GM18526 (cell line): Measurements from ENCODE around the gene CATSPERB.

Experiments used
- POLR2A ChIP-seq: IDR thresholded peaks from 3 replicates; pipeline ENCODE4 v1.6.1; 2011; ENCODE audit not compliant: insufficient read length; ENCODE audit errors: extremely low read depth

CATSPERB gene, protein sequence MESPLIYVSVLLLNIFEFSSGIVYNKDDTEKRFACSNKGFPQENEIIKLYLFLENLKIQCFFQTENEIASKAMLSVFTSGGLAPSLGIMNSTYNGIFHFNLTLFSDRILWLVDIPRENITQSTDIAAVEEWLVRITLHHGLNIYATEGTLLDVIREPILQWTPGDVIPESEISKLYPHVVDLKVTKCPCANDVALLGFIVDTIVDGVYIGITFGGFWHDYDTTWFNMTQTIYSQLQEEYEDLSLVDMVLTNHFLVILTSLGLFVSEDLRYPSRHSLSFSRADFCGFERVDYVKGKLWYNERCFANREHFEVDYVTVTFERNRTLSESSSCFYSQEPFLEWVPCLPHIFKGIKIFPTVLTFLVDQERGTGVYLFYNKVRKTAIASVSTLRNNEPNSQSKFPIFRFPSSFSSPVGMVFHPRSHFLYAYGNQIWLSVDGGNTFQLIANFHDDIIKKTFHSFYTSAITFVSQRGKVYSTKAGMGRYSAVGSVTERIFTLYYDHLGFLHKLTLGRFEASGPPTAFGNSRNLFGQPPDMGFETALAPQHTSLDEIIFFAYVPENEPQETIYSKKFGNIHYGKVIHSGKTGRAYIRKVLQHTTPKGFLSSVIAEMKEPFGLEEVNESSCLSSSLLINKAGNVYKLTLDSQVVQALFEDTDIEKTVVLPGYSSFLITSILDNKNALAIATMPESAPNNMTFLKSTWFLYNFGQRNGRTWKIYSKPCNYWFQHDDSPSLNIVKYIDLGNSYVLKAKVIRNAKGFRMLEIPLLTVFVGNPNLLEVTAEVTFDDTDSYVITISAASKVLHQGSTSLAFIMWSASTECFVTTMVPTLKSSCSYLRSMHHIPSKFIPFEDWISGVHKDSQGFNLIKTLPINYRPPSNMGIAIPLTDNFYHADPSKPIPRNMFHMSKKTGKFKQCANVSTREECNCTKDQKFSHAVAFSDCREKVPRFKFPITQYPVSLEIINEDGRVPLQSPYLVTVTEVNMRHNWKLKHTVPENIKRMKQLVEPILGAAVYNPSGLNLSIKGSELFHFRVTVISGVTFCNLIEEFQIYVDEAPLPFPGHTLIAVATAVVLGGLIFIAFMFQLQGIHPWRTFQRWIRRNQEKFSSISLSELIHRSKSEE

DNA sequence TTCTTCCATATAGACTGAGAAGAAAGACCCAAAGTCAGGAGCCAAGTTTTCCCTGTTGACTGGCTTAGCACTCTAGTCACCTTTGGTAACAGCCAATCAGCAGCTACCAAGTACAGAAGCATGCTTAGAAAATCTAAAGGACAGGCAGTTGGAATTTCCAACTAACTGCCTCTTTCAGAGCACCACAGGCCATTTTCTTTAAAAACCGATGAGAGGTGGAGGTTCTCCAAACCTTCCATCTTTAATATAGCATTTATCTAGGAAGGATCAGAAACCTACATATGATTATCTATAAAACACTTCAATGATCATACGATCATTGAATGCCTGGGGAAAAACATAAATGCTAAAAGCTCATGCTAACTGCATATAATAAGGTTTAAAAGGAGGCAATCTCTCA lies at the start of gene CATSPERB:
TSS of gene CATSPERB (minus strand) at position 101 of the 400 bp plus-strand sequence. CDS start 2,607 bp downstream, outside the sequence.
- TF ChIP-seq POLR2A, result no peak

DNA sequence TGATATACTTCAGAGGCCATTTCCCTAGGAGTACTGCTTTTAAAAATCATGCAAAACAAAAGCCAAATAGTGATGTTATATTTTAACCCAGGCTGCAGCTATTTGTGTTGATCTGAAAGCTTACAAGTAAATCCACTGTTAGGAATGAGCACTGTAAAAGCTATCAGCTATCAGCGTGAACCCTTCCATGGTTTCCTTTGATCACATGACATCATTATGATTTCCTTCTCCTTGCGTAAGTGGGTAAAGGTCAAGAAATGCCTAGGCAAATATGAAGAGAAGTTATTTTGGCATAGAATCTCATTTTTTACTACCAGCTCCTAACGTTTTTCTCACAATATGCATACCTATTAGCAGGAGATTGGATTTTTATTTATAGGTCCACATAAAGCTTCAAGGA lies 48.6 kb upstream of the CATSPERB start:
- TF ChIP-seq POLR2A, result no peak

DNA sequence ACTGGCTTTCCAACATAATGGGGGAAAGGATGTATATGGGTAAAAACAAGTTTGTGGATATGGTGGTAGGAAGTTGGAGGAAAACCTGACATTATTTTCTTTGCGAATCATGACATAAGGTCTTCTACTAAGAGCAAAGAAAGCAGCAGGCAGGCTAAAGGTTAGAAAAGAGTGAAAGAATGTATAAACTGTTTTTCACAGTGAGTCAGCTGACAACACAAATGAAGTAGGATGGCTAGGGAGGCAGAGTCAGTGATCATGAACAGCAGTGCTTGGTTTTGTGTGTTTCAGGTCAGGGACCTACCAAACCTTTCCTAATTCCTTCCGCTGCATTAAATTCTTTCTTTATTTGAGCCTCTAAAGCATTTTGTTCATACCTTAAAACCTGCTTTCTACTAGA lies 46.3 kb upstream of the CATSPERB start:
- TF ChIP-seq POLR2A, result no peak

DNA sequence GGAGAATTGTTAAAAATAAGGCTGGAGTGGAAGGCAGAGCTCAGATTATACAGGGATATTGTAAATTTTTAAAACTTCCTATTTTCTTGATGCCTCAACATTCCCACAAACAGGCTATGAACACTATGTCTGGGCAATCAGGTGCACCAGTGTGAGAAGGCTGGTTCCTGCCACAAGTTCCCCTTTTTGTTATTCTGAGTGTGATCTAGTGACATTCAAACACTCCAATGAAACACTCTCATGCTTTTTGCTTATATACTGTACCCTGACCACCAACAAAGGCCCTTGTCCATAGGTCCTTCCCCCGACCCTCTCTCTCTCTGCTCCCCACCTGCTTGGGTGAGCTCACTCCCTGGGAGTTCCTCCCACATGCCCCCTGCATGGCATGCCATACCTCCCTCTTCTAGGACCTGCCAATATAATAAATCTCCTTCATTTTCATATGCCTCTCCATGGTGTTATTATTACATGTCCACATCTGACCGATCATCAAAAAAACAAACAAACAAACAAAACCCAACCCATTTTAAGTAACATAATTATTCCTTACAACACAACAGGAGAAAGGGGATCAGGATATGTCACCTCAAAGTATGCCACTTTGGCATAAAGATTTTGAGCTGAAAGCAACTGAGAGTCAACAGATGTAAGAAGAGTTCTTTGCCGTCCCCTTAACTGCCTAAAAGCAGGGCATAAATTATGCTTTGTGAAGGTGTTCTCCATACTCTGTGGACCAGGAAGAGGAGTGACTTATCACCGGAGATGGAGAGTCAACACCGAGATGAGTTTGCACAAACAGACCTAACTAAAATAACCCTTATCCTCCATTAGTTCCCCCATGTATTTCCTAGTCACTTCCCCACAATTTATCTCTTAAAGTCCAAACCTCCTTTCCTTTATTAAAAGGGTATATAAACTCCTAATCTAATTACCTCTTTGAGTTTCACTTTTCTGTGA lies 42.5 kb upstream of the CATSPERB start:
- no peak for TF ChIP-seq POLR2A

DNA sequence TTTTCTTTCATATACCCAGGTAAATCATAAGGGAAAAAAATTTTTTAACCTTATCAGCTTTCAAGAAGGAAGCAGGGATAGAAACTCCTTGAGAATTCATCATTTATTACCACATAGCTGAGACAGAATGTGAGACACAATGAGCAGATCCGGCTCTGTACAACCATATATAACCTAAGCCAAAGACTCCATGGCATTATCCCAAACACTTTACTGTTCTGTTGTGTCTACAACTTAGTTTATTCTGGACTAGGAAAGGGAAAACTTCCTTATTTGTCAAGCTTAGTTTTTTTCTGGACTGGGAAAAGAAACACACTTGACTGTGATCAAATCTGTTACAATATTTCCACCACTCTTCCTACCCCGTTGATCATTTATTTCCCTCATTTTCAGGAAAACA lies 38.3 kb upstream of the CATSPERB start:
- TF ChIP-seq POLR2A, result no peak

DNA sequence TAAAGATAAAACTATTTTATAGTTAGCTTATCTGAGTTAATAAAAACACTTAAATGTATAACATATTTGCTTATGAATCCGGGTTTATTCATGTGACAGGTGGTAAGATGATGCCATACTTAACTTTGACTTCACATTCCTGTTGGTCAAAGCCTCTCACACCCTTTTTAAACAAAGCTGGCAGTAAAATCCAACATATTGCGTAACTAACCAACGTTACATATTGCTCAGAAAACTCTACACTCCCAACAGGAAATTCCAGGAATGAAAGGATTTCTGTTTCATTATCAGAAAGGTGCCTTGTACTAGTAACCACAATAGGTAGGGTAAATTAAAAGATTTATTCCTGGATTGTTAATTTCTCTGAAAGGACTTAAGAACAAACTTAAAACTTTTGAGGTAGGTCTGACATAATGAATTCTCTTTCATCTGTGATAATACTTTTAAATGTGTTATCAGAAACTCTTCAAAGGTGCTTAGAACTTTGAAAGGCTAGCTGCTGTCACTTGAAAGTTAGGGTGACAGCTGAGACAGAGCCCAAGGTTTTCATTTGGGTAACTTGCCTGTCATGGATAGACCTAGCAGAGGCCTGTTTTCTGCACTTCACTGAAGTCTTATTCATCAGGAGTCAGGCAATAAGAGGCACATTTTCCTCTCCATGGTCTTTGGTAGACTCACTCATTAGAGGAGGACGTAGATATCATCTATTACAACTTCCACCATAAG lies 23.8 kb upstream of the CATSPERB start:
- TF ChIP-seq POLR2A, result no peak

DNA sequence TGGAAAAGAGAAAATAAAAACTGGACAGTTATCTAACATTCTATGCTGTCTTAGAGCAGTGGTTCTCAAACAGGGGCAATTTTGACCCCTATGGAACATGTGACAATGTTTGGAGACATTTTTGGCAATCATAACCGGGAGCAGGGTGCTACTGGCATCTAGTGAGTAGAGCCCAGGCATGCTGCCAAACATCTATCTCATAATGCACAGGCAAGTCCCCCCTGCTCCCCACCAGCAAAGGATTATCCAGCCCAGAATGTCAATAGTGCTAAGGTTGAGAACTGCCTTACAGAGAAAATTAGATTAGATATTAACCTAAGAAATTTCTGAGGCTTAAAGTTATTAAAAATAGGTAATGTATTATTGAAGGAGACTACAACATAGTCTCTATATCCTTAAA lies 22.9 kb upstream of the CATSPERB start:
- no peak for TF ChIP-seq POLR2A

DNA sequence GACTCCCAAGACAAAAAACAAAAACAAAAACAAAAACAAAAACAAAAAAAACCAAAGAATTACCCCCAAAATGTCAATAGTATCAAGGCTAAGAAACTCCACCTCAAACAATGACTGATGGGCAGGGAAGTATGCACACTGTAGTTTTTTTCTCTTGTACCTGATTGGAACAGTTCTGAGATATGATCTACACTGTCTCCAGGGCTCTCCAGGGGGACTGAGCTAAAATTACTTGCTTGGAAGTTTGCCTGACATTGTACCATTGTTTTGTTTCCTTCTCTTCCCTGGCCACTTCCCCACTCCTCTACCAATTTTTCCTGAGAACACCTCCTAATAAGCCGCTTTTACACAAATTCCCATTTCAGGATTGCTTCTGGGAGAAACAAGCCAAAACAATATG lies 22.3 kb upstream of the CATSPERB start:
- no peak for TF ChIP-seq POLR2A

DNA sequence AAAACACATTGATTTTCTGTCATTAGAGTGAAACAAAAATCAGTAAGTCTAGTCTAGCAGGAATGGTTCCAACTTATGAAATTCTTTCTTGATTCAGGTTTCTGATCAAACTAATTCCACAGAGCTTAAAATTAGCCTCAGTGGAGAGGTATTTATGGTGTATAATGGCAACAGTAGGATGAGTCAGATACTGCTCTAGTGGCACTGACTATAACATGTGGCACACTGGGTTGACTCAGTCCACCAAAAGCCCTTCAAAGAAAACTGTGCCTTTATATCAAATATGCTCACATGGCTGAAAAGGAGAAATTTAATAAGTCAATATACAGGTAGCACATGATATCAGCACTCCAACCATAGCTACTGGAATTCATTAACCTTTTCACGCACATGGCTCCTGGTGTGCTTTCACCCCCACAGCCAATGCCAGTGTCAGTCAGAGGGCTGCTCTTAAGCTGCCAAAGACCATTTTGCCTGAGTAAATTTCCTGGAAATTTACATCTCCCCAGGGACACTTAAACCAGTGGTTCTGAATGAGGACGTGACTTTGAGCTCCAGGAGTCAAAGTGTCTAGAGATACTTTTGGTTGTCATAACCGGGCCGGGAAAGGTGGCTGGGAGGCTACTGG lies 21.7 kb upstream of the CATSPERB start:
- no peak for TF ChIP-seq POLR2A

DNA sequence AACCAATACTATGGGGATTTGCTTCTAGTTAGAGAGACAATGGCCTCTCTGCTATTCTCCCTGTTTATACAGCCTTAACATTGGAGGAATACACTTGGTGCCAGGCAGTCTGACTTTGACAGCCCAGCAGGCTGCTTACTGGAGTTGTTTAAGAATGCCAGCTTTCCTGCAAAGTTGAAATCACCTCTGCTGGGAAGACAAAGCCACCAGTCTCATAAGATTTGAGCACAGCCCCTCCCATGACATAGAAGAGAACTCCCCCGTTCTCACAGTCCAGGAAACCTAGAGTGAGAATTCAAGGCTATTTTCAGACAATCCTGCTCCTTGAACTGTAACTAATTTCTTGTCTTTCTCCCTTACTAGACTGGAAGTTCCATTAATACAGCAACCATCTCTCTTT lies 21.1 kb upstream of the CATSPERB start:
- no peak for TF ChIP-seq POLR2A

DNA sequence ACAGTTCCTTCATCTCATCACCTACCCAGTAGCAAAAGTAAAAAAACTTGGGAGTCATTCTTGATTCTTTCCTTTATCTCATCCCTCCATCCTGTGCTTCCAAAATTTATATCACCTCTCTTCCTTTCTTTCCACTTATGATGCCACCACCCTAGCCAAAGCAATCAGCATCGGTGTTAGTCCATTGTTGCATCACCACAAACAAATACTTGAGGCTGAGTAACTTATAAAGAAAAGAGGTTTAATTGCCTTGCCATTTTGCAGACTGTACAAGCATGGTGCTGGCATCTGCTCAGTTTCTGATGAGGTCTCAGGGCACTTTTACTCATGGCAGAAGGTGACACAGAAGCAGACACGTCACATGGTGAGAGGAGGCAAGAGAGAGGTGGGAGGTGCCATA lies 19.8 kb upstream of the CATSPERB start:
- TF ChIP-seq POLR2A, result no peak

DNA sequence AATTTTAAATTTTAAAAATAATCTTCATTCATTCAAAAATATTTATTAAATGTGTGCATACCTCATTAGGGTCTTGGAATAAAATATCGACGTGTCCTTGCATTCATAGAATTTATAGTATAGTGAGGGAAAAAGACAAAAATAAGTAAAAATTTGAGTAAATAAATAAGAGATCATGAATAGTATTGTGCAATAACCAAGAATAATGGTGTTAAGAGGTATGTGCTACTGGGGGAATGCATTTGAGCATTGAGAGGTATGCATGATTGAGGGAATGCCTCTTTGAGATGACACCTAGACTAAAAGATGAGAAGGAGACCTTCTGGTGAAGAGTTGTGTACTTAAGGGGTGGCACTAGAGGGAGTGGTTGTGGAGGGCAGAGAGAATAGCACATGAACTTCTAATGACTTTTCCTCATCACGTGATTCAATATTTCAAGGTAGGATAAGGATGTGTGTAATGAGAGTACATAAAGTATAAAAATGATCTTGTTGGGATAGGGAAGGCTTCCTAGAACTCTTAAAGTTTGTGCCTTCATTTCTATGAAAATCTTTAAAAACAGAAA lies 18.8 kb upstream of the CATSPERB start:
- no peak for TF ChIP-seq POLR2A

DNA sequence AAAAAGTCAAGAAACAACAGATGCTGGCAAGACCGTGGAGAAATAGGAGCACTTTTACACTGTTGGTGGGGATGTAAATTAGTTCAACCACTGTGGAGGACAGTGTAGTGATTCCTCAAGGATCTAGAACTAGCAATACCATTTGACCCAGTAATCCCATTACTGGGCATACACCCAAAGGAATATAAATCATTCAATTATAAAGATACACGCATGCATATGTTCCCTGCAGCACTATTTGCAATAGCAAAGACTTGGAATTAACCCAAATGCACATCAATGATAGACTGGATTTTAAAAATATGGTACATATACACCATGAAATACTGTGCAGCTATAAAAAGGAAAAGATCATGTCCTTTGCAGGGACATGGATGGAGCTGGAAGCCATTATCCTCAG lies 18.0 kb upstream of the CATSPERB start:
- TF ChIP-seq POLR2A, result no peak
